SK-N-SH treated with all-trans-retinoic acid at 6 μM for 48 hours (cell line): ENCODE data around the gene AKAP8L.

Experiments
- ATAC-seq: fragments of 200-7000 bp; cut with Tn5 transposase; 3 replicates; pipeline ENCODE4 v1.9.1; 2020; ENCODE audit warnings: mild to moderate bottlenecking, moderate library complexity
- ARNTL ChIP-seq: fragments of 450-650 bp; formaldehyde crosslinking; IDR thresholded peaks from 2 replicates; pipeline ENCODE4 v1.5.0; 2020; ENCODE audit warnings: low read depth, mild to moderate bottlenecking, moderate library complexity, borderline replicate concordance
- BACH2 ChIP-seq: fragments of 250-450 bp; sonication (Bioruptor Pico); IDR thresholded peaks from 2 replicates; pipeline ENCODE4 v1.9.0; 2021; ENCODE audit warnings: mild to moderate bottlenecking, borderline replicate concordance
- CREB5 ChIP-seq: fragments of 250-450 bp; sonication (Bioruptor Pico); IDR thresholded peaks from 2 replicates; pipeline ENCODE4 v1.5.1; 2020; ENCODE audit warnings: low read depth, mild to moderate bottlenecking, moderate library complexity
- CSDC2 ChIP-seq: fragments of 250-450 bp; sonication (Bioruptor Pico); IDR thresholded peaks from 2 replicates; pipeline ENCODE4 v1.5.0; 2020; ENCODE audit warnings: mild to moderate bottlenecking, moderate library complexity
- CSRNP3 ChIP-seq: fragments of 250-450 bp; sonication (Bioruptor Pico); IDR thresholded peaks from 2 replicates; pipeline ENCODE4 v1.5.1; 2021; ENCODE audit warnings: mild to moderate bottlenecking, moderate library complexity
- ESRRG ChIP-seq: fragments of 250-450 bp; sonication (Bioruptor Pico); IDR thresholded peaks from 2 replicates; pipeline ENCODE4 v1.6.1; 2021; ENCODE audit warnings: mild to moderate bottlenecking
- GLIS3 ChIP-seq: fragments of 250-450 bp; sonication (Bioruptor Pico); IDR thresholded peaks from 2 replicates; pipeline ENCODE4 v1.5.0; 2020; ENCODE audit warnings: mild to moderate bottlenecking, moderate library complexity
- ISL1 ChIP-seq: fragments of 250-450 bp; sonication (Bioruptor Pico); IDR thresholded peaks from 2 replicates; pipeline ENCODE4 v2.1.2; 2022; ENCODE audit warnings: mild to moderate bottlenecking, moderate library complexity
- OSR1 ChIP-seq: fragments of 250-450 bp; sonication (Bioruptor Pico); IDR thresholded peaks from 2 replicates; pipeline ENCODE4 v1.8.0; 2022; ENCODE audit warnings: moderate library complexity, mild to moderate bottlenecking, inconsistent platforms
- PPARA ChIP-seq: fragments of 250-450 bp; sonication (Bioruptor Pico); IDR thresholded peaks from 2 replicates; pipeline ENCODE4 v1.5.0; 2020; ENCODE audit warnings: mild to moderate bottlenecking, borderline replicate concordance
- TCF4 ChIP-seq: fragments of 250-450 bp; sonication (Bioruptor Pico); IDR thresholded peaks from 2 replicates; pipeline ENCODE4 v1.8.0; 2021; ENCODE audit warnings: mild to moderate bottlenecking, moderate library complexity, borderline replicate concordance
- TOX ChIP-seq: fragments of 250-450 bp; sonication (Bioruptor Pico); IDR thresholded peaks from 2 replicates; pipeline ENCODE4 v1.8.0; 2021; ENCODE audit warnings: mild to moderate bottlenecking, moderate library complexity, borderline replicate concordance
- TSHZ2 ChIP-seq: fragments of 250-450 bp; sonication (Bioruptor Pico); IDR thresholded peaks from 2 replicates; pipeline ENCODE4 v1.5.0; 2020; ENCODE audit warnings: mild to moderate bottlenecking, moderate library complexity
- ZC3H10 ChIP-seq: fragments of 250-450 bp; sonication (Bioruptor Pico); IDR thresholded peaks from 2 replicates; pipeline ENCODE4 v1.5.1; 2021; ENCODE audit warnings: mild to moderate bottlenecking, moderate library complexity
- ZFP3 ChIP-seq: fragments of 250-450 bp; sonication (Bioruptor Pico); IDR thresholded peaks from 2 replicates; pipeline ENCODE4 v1.5.0; 2020; ENCODE audit warnings: mild to moderate bottlenecking, moderate library complexity
- ZFP30 ChIP-seq: fragments of 450-650 bp; formaldehyde crosslinking; IDR thresholded peaks from 2 replicates; pipeline ENCODE4 v1.5.0; 2022; ENCODE audit warnings: mild to moderate bottlenecking, moderate library complexity
- ZNF565 ChIP-seq: fragments of 450-650 bp; formaldehyde crosslinking; conservative IDR thresholded peaks from 2 replicates; pipeline ENCODE4 v1.5.0; 2020; ENCODE audit warnings: low read depth, mild to moderate bottlenecking, moderate library complexity
- ZNF70 ChIP-seq: fragments of 450-650 bp; formaldehyde crosslinking; IDR thresholded peaks from 2 replicates; pipeline ENCODE4 v1.5.0; 2020; ENCODE audit warnings: mild to moderate bottlenecking, moderate library complexity
- ZNF8 ChIP-seq: fragments of 450-650 bp; formaldehyde crosslinking; IDR thresholded peaks from 2 replicates; pipeline ENCODE4 v1.5.0; 2020; ENCODE audit warnings: mild to moderate bottlenecking, moderate library complexity
- TF ChIP-seq, protein P1 (sequence below): fragments of 250-450 bp; sonication (Bioruptor Pico); IDR thresholded peaks from 2 replicates; pipeline ENCODE4 v1.8.0; 2020; ENCODE audit warnings: mild to moderate bottlenecking, moderate library complexity, borderline replicate concordance
- TF ChIP-seq, protein P2 (sequence below): fragments of 250-450 bp; sonication (Bioruptor Pico); IDR thresholded peaks from 2 replicates; pipeline ENCODE4 v1.8.0; 2021; ENCODE audit warnings: low read depth, mild to moderate bottlenecking, moderate library complexity, borderline replicate concordance

AKAP8L gene

DNA sequence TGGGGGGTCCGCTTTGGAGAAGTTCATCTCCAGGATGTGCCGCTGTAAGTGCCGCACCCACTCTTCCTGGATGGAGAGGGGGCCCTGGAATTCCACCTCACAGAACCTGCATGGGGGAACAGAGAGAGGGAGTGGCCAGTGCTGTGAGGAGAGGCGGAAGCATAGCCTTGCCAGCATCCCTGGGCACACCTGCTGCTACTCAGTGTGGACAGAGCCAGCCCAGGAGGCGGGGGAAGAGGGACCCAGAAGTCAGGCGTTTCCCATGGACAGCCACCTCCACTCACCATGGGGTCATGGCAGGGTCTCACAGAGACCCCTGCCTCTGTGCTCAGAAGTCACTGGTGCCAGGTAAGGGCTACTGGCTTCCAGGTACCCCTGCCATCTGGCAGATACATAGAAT, 4.3 kb upstream of the AKAP8L start:
- TF ChIP-seq CSDC2 (CRISPR knock-in tag) (no peak), ZFP30 (CRISPR knock-in tag) (no peak), TOX (no peak), GLIS3 (CRISPR knock-in tag) (no peak), PPARA (no peak), ZNF70 (CRISPR knock-in tag) (no peak), ZNF565 (no peak), ZNF8 (CRISPR knock-in tag) (no peak), CSRNP3 (CRISPR knock-in tag) (no peak), TSHZ2 (CRISPR knock-in tag) (no peak), TCF4 (CRISPR knock-in tag) (no peak), ESRRG (CRISPR knock-in tag) (no peak), ISL1 (CRISPR knock-in tag) (no peak), OSR1 (CRISPR knock-in tag) (no peak), BACH2 (no peak), ZFP3 (CRISPR knock-in tag) (no peak)
- TF ChIP-seq, protein P1, sequence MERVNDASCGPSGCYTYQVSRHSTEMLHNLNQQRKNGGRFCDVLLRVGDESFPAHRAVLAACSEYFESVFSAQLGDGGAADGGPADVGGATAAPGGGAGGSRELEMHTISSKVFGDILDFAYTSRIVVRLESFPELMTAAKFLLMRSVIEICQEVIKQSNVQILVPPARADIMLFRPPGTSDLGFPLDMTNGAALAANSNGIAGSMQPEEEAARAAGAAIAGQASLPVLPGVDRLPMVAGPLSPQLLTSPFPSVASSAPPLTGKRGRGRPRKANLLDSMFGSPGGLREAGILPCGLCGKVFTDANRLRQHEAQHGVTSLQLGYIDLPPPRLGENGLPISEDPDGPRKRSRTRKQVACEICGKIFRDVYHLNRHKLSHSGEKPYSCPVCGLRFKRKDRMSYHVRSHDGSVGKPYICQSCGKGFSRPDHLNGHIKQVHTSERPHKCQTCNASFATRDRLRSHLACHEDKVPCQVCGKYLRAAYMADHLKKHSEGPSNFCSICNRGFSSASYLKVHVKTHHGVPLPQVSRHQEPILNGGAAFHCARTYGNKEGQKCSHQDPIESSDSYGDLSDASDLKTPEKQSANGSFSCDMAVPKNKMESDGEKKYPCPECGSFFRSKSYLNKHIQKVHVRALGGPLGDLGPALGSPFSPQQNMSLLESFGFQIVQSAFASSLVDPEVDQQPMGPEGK (CRISPR knock-in tag), result no peak
- TF ChIP-seq, protein P2, sequence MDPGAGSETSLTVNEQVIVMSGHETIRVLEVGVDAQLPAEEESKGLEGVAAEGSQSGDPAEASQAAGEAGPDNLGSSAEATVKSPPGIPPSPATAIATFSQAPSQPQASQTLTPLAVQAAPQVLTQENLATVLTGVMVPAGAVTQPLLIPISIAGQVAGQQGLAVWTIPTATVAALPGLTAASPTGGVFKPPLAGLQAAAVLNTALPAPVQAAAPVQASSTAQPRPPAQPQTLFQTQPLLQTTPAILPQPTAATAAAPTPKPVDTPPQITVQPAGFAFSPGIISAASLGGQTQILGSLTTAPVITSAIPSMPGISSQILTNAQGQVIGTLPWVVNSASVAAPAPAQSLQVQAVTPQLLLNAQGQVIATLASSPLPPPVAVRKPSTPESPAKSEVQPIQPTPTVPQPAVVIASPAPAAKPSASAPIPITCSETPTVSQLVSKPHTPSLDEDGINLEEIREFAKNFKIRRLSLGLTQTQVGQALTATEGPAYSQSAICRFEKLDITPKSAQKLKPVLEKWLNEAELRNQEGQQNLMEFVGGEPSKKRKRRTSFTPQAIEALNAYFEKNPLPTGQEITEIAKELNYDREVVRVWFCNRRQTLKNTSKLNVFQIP, result no peak
- ATAC-seq, result no peak

DNA sequence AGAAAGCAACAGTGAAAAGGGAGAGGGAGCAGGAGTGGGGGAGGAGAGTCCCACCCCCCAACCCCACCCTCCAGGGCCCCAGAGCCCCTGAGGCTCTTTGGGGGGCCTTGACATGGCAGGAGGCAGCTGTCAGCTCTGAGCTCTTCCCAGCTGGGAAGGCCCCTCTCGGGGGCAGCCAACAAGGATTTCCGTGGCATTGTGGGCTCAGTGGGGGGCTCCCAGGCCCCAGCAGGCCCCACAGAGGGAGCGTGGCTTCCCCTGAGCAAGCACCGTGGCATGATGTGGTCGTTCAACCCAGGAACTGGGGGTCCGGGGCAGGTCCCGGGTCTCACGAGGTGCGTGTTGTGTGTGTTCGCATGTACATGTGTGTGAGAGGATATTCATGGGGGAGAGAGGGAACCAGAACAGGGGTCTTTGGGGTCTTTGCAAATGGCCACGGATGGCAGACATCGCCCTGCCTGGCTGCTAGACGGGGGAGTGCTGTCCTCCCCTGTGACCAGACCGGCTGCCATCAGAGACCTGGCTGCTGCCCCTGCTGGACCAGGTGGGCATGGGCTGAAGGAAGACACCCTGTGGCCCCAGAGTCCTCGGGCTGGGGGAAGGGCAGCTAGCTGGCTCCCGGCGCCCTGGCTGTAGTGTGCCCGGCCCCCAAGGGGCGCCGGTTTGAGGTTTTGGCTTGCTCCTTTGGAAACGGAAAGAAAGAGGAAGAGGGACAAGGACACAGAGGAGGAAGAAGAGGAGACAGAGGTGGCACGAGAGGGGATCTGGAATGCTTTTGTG, 3.7 kb upstream of the AKAP8L start:
- no peak for ATAC-seq
- TF ChIP-seq CREB5 (CRISPR knock-in tag), result no peak
- no peak for TF ChIP-seq ZNF8 (CRISPR knock-in tag)
- TF ChIP-seq BACH2, result no peak
- TF ChIP-seq ZNF565, result no peak
- no peak for TF ChIP-seq ARNTL (CRISPR knock-in tag)
- no peak for TF ChIP-seq OSR1 (CRISPR knock-in tag)
- TF ChIP-seq, protein P1 (CRISPR knock-in tag), result no peak
- no peak for TF ChIP-seq ZC3H10 (CRISPR knock-in tag)
- no peak for TF ChIP-seq PPARA
- TF ChIP-seq CSDC2 (CRISPR knock-in tag), result no peak
- TF ChIP-seq, all 23 proteins: peak for 0
